Type B pancreatic cell (in vitro differentiated cells): Measurements from ENCODE around the gene THTPA. TPM values are rescaled to one million over a fixed set of nuclear protein-coding genes. Genes with fewer than 3 reads are reported as not detected.

ENCODE experiments used
- DNase-seq: peaks from one replicate; pipeline ENCODE4 v3.0.0; 2021; ENCODE audit warnings: mixed read lengths; ENCODE audit not compliant: unreplicated experiment; ENCODE audit errors: extremely low spot score
- H3K27ac Mint-ChIP-seq: 2 replicates; pipeline ENCODE4 v1.8.0; 2021; ENCODE audit warnings: mild to moderate bottlenecking, mixed read lengths
- H3K27me3 Mint-ChIP-seq: 2 replicates; pipeline ENCODE4 v1.8.0; 2021; ENCODE audit warnings: mixed read lengths
- H3K36me3 Mint-ChIP-seq: 2 replicates; pipeline ENCODE4 v1.8.0; 2021; ENCODE audit warnings: mixed read lengths
- H3K4me1 Mint-ChIP-seq: one replicate; pipeline ENCODE4 v1.8.0; 2021; ENCODE audit warnings: mixed read lengths; ENCODE audit not compliant: unreplicated experiment
- H3K4me3 Mint-ChIP-seq: 2 replicates; pipeline ENCODE4 v1.8.0; 2021; ENCODE audit warnings: mild to moderate bottlenecking, mixed read lengths
- H3K9me3 Mint-ChIP-seq: 2 replicates; pipeline ENCODE4 v1.8.0; 2021; ENCODE audit warnings: mixed read lengths
- CTCF ChIP-seq: fragments of 200-600 bp; sonication (generic); conservative IDR thresholded peaks from 2 replicates; pipeline ENCODE4 v1.5.0; 2021; ENCODE audit warnings: antibody characterized with exemption, mild to moderate bottlenecking
- total RNA-seq: library from RNA; stranded (reverse); gene quantifications from 2 replicates; pipeline ENCODE4 v1.2.1, GENCODE V29; 2021; ENCODE audit warnings: low replicate concordance

The THTPA gene
- total RNA-seq, 1 donor from 2014 or later = 16.4 TPM

GRCh38 chr14:23545740-23546365, 10.2 kb upstream of the THTPA start:
- Mint-ChIP-seq H3K36me3 (peaks cover 9% of the 10 kb centered on the region), H3K4me1 (peaks cover 17% of the 10 kb centered on the region), H3K27ac (no peak overlapping the region), H3K4me3 (no peak overlapping the region), H3K27me3 (no peaks in the 10 kb centered on the region), H3K9me3 (no peaks in the 10 kb centered on the region)
- no peak for TF ChIP-seq CTCF
- no peak for DNase-seq

GRCh38 chr14:23546450-23547035, 9.5 kb upstream of the THTPA start:
- Mint-ChIP-seq H3K27ac (no peak overlapping the region), H3K9me3 (no peaks in the 10 kb centered on the region), H3K4me1 (peaks cover 17% of the 10 kb centered on the region), H3K27me3 (no peaks in the 10 kb centered on the region), H3K4me3 (no peak overlapping the region), H3K36me3 (peaks cover 9% of the 10 kb centered on the region)
- no peak for TF ChIP-seq CTCF
- no peak for DNase-seq

GRCh38 chr14:23547924-23548323, 8.1 kb upstream of the THTPA start:
- DNase-seq = no peak
- Mint-ChIP-seq H3K4me1 (peaks cover 17% of the 10 kb centered on the region), H3K9me3 (no peaks in the 10 kb centered on the region), H3K4me3 (no peak overlapping the region), H3K27ac (no peak overlapping the region), H3K27me3 (no peaks in the 10 kb centered on the region), H3K36me3 (peaks cover 4% of the 10 kb centered on the region)
- no peak for TF ChIP-seq CTCF

- H3K36me3 Mint-ChIP-seq = no peaks in the 10 kb centered on the region
- TF ChIP-seq CTCF = no peak
- H3K27me3 Mint-ChIP-seq = no peaks in the 10 kb centered on the region
- H3K4me1 Mint-ChIP-seq = peaks cover 17% of the 10 kb centered on the region
- no peaks in the 10 kb centered on the region for H3K9me3 Mint-ChIP-seq
- DNase-seq = no peak
- no peak overlapping the region for H3K4me3 Mint-ChIP-seq
- H3K27ac Mint-ChIP-seq = no peak overlapping the region
Observed at GRCh38 chr14:23548351-23549318, 7.4 kb upstream of the THTPA start.

GRCh38 chr14:23550131-23550811, 5.8 kb upstream of the THTPA start:
- H3K4me3 Mint-ChIP-seq = no peak overlapping the region
- TF ChIP-seq CTCF = no peak
- peaks cover 9% of the 10 kb centered on the region for H3K4me1 Mint-ChIP-seq
- H3K36me3 Mint-ChIP-seq = no peaks in the 10 kb centered on the region
- no peak overlapping the region for H3K27ac Mint-ChIP-seq
- no peak for DNase-seq
- no peaks in the 10 kb centered on the region for H3K27me3 Mint-ChIP-seq
- H3K9me3 Mint-ChIP-seq = no peaks in the 10 kb centered on the region
